Stimulated activated CD4-positive, alpha-beta T cell treated with anti-CD3 and anti-CD28 coated beads, TNF-alpha, amount 100 ng/mL, for 48 hours (primary cell): ENCODE results near the gene SLC11A1.

Experiments
- DNase-seq, 3 donors: peaks; one replicate each; pipeline ENCODE4 v3.0.0-alpha.2; 2020; ENCODE audit warnings: low read depth in 3 of 3

Gene SLC11A1, protein sequence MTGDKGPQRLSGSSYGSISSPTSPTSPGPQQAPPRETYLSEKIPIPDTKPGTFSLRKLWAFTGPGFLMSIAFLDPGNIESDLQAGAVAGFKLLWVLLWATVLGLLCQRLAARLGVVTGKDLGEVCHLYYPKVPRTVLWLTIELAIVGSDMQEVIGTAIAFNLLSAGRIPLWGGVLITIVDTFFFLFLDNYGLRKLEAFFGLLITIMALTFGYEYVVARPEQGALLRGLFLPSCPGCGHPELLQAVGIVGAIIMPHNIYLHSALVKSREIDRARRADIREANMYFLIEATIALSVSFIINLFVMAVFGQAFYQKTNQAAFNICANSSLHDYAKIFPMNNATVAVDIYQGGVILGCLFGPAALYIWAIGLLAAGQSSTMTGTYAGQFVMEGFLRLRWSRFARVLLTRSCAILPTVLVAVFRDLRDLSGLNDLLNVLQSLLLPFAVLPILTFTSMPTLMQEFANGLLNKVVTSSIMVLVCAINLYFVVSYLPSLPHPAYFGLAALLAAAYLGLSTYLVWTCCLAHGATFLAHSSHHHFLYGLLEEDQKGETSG

DNA sequence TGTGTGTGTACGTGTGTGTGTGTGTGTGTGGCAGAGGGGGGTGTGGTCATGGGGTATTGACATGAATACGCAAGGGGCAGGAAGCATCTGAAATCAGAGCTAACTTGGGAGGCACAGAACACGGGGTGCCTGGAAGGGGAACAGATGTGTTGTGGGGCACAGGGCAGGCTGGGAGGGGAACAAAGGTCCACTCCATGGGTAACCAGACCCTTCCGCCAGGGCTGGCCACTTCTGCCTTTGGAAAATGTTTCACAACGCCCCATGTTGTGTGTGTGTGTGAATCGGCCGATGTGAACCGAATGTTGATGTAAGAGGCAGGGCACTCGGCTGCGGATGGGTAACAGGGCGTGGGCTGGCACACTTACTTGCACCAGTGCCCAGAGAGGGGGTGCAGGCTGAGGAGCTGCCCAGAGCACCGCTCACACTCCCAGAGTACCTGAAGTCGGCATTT, at the start of gene SLC11A1:
Gene SLC11A1 (plus strand): TSS at position 358 of the 451 bp plus-strand sequence. CDS start 96 bp downstream, outside the sequence.
- DNase-seq = no peak

DNA sequence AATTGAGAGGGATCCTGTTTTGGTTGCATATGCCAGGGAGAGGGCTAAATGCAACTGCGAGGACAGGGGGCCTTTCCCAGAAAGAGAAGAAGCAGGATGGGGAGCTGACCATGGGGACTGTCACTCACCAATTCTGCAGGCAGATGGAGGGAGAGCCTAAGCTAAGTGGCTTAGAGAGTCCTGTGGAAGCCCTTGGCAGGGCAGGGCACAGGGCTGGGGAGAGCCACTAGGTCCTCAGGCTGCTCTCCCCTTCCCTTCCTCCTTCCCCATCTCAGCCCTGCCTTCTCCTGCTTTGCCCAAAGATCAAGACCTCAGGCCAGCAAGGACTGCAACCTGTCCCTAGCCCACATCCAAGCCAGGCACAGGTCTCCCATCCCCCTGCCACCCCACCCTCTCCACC, 49.8 kb upstream of the SLC11A1 start:
- no peak for DNase-seq

DNA sequence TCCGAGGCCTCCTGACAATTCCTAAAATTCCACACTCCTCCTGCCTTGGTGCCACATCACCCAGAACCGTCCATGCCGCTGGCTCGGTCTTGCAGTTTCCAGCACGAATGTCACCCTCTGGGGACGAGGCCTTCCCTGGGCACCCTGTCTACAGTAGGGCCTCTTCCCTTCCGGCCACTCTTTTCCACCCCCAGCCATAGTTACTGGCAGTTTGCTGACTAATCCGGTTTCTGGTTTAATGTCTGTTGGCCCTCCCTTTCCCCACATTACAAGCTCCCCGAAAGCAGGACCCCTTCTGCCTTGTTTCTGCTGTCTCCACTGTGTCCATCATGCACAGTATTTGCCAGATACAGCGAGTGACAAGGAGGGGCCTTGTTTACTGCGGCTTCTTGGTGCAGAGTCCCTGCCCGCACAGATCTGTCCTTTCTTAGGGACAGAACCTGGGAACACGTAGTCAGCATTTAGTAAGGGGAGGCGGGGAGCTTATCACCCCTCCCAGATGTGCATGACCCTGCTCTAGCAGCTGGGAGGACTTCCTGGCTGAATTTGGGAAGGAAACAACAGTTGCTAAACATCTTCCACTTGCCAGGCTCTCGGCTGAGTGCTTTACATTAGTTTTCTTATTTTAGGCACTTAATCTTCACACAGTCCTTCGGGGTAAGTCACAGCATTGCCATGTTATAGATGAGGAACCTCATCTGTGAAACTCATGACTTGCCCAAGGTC, 49.0 kb upstream of the SLC11A1 start:
- DNase-seq = no peak

DNA sequence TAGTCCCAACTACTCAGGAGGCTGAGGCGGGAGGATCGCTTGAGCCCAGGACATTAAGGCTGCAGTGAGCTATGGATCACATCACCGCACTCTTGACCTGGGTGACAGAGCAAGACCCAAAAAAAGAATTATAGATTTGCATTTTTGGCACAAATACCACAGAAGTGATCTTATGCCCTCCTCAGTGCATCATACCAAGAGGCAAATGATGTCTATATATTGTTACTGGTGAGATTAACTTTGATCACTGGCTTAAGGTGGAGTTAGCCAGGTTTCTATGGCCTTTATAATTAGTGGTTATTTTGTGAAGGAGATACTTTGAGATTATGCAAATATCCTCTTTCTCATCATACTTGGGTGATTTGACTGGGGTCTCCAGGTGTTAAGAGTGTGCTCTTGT, 47.5 kb upstream of the SLC11A1 start:
- DNase-seq = no peak

DNA sequence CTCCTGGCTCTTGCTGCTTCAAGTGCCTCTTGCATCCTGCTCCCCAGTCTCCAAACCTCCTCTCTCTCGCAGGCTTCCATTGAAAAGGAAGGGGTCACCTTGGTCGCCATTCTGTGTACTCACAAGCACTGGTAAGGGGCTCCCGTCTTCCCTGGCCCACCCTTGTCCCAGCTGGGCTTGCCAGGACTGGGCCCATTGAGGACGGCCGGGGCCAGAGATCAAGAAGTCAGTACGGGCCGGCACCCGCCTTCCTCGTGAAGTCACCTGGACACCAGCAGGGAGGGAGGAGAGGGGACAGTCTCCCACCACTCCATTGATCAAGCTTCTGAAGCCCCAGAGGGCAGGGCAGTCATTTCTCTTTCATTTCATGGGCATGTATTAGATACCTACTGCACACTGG, 41.4 kb upstream of the SLC11A1 start:
- DNase-seq = no peak

DNA sequence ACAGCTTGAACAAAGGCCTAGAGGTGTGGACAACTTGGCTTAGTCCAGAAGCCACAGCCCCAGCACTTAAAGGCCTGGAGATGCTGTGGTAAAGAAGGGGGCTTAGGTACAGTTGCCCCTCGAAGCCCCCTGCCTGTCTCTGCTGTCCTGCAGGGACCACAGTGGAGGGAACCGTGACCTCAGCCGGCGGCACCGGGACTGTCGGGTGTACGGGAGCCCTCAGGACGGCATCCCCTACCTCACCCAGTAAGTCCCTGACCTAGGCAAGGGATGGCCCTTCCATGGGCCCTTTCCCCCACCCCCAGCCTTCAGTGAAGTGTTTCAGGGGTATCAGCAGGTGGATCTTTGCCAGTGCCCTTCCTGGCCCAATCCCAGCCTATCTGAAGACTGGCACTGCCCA, 40.7 kb upstream of the SLC11A1 start:
- DNase-seq = no peak

DNA sequence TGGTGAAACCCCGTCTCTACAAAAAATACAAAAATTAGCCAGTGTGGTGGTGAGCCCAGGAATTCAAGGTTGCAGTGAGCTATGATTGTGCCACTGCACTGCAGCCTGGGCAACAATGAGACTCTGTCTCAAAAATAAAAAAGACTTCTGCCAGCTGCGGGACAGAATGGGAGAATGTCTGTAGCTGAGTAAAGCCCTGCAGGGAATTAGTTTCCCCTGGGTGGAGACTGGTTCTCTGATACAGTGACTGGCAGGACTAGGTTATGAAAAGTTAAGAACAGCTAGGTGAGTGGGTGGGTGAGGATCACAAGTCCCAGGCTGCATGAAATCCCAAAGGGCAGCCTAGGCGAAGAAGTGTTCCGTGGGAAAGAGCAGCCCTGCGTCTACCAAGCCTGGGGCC, 39.2 kb upstream of the SLC11A1 start:
- DNase-seq = no peak

DNA sequence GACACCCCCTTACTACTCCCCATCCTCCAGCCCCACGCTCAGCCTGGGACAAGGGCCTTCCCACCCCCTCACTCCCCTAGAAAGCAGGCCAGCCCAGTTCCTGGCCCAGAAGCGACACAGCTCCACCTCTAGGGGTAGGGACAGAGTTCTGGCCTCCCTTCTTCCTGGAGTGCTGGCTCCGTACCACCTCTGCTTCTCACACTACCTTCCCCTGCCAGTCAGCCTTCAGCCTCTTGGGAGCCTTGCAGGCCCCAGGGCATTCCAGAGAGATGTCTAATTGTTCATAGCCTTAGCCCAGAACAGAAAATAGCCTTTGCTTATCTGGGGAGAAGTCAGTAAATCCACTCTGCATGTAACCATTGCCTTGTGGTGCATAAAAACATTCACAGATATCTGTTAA, 38.5 kb upstream of the SLC11A1 start:
- no peak for DNase-seq

DNA sequence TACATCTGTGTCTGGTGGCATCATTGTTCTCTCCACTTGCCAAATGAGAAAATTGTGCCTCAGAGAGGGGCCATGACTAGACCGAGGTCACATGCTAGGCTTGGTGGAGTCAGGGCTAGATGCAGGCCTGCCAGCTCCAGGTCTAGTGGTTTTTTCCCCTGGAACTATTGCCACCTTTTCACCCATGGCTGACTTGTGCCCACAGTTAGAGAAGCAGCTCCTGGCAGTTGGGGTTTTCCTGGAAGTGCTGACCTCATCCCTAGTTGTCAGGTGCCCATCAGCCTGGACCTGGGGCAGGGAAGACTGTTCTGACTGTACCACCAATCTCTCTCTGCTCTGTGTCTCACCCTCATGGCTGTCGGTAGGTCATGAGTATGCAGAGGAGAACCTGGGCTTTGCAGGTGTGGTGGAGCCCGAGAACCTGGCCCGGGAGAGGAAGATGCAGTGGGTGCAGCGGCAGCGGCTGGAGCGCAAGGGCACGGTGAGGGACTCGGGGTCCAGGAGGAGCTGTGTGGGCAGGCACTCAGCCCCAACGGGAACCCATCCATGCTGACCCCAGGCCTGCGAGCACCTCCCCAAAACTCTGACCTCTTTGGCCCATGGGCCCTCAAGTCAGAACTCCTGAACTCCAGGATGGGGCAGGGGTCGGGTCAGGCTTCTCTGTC, 37.9 kb upstream of the SLC11A1 start:
- no peak for DNase-seq

DNA sequence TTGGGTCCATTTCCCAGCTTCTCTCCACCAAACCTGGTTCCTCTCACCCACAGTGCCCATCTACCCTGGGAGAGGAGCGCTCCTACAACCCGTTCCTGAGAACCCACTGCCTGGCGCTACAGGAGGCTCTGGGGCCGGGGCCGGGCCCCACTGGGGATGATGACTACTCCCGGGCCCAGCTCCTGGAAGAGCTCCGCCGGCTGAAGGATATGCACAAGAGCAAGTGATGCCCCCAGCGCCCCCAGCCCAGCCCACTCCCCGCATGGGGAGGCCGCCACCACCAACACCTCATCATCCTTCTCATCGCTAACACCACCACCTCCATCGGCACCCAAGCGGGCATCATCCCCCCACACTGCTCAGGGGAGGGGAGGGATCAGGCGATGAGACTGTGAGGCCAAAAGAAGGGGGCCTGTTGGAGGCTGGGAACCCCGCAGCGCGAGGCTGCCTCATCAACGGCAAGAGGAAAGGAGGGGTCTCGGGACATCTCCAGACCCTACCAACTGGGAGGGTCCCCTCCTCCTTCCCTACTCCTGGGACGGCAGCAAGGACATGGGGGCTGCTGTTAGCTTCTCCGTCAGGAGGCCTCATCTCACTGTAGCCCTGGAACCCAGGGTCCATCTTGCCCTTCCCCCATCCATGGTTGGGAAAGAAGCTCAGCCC, 37.2 kb upstream of the SLC11A1 start:
- DNase-seq = no peak

DNA sequence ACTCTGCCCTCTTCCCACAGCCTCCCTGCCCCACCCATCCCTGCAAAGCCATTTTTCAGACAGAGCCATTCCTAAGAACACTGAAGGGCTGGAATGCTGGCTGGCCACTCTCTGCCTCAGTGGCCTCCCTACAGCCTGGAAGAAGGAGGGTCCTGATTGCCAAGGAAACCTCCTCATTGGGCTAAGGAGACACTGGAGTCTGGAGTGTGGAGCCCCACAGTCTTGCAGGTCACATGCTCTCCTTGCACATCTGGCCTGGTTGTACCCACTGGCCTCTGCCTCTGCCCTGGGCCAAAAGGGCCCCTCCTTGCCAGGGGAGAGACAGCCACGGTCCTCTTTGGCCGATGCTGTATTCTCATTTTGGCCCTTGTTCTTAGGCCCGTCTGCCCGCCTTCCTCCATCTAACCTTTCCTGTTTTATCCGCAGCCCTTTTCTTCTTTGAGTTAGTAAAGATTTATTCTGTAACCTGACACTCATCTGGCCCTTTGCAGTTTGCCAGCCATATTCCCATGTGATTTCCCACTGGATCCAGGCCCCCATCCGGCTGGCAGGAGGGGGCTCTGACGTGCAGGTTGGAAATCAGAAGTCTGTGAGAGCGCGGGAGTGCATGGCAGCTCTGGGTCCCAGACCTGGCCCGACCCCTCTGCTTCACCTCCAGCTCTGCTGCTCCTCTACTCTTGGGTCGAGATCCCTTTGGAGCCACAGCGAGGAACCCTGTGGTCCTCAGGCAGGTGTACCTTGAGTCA, 36.4 kb upstream of the SLC11A1 start:
- DNase-seq = no peak

DNA sequence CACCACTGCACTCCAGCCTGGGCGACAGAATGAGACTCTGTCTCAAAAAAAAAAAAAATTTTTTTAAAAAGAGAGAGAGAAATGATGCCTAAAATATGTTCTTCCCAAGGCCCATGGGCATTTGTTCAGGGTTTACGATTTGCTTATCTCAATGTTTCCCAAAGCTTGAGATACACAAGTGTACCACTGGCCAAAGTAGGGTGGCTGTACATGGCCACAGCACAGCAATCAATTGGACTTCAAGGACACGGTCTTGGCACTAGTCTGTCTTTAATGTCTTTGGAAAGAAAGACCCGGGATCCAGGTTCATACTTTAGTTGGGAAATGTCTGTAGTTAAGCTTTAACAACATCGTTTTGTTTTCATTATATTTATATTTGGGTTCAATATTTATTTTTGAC, 34.9 kb upstream of the SLC11A1 start:
- DNase-seq = no peak

DNA sequence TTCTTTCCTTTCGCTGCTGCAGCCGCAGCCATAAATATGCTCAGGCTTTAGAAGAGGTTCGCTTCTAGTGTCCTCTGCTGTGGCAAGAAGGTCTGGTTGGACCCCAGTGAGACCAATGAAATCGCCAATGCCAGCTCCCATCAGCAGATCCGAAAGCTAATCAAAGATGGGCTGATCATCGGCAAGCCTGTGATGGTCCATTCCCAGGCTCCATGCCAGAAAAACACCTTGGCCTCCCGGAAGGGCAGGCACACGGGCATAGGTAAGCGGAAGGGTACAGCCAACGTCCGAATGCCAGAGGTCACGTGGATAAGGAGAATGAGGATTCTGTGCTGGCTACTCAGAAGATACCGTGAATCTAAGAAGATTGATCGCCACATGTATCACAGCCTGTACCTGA, 28.0 kb upstream of the SLC11A1 start:
- DNase-seq = no peak

DNA sequence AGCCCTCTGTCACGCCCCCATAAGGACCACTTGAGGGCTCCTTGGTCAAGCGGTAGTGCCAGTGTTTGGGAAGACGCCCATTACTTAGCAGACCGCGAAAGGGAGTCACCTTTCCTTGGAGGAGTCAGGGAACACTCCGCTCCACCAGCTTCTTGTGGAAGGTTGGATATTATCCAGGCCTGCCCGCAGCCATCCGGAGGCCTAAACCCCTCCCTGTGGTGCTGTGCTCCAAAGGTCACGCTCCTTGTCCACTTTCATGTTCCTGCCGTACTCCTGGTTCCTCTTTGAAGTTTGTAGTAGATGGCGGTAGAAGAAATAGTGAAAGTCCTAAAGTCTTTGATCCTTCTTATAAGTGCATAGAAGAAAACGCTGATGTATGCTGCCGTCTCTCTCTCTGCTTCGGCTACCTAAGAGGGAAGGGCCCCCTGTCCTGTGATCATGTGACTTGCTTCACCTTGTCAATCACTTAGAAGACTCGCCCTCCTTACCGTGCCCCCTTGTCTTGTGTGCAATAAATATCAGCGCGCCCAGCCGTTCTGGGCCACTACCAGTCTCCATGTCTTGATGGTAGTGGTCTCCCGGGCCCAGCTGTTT, 27.1 kb upstream of the SLC11A1 start:
- no peak for DNase-seq

DNA sequence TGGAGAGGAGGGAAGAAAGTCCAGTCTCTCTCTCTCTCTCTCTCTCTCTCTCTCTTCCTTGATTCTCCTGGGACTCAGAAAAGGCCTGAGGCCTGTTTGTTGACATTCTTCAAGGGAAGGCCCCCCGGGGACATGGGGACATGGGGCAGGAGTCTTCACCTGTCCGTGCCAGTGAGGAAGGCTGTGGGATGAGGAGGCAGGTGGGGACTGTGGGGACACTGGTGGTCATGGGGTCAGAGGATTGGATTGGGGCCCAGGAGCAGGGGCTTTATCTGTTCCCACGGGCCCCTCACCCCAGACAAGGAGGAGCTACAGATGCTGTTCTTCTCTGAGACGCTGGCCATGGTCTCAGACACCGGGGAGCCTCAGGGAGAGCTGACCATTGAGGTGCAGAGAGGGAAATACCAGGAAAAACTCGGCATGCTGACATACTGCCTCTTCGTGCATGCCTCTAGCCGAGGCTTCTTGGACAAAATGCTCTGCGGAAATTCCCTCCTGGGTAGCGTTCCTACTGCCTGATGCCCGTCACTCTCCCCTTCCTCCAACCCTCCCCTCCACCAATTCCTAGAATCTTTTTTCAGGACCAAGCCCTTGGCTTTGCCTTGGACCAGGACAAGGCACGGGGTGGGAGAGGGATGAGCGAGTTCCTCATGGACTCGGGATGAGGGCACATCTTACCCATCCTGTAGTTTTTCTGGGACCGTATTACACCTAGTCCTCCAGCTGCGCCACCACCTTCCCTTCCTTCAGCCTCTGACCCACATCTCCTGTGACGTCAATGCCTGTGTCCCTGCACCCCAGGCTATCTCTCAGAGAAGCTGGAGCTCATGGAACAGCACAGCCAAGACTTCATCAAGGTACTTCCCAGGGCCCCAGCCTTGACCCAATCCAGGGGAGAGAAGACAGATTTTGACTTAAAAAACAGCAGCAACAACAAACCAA, 24.6 kb upstream of the SLC11A1 start:
- DNase-seq = no peak

DNA sequence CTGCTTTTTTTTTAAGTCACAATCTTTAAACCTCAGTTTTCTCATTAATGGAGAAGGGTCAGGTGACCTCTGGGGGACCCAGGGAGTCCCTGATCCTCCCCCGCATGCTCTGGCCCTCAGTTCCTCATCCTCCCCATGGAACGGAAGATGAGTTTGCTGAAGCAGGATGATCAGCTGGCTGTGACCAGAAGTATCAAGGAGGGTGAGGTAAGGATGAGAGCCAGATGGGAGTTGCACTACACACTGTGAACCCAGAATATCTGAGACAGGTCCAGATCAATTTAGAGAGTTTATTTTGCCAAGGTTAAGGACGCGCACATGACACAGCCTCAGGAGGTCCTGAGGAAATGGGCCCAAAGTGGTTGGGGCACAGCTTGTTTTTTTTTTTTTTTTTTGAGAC, 21.6 kb upstream of the SLC11A1 start:
- DNase-seq = no peak

DNA sequence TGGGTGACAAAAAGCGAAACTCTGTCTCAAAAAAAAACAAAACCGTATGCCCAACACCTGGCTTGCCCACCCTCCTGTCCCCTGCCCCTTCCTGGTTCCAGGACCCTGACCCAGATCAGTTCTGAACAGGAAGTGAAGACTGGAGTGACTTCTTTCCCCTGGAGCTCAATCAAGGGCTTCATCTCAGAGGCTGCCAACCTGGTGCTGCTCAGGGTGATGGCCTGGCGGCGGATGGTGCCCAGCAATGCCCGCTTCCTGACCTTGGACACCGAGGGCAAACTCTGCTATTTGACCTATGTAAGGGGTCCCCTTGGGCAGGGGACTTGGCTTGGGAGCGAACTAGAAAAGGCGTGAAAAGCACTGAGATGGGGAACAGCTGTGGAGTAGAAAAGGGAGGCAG, 19.5 kb upstream of the SLC11A1 start:
- DNase-seq = no peak

DNA sequence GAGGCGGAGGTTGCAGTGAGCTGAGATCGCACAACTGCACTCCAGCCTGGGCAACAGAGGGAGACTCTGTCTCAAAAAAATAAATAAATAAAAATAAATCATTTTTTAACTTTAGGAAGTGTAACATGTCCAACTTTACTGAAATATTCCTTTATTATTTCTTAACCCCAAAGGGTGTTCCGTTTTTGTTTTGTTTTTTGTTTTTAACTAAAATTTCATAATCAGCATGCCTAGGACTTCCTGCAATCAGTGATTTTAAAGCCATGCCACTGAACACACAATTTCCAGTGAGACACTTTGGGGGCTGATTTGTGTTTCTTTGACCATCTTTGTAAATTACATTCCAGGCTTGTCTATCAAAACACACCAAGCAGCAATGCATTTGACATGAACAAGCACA, 18.3 kb upstream of the SLC11A1 start:
- DNase-seq = no peak

DNA sequence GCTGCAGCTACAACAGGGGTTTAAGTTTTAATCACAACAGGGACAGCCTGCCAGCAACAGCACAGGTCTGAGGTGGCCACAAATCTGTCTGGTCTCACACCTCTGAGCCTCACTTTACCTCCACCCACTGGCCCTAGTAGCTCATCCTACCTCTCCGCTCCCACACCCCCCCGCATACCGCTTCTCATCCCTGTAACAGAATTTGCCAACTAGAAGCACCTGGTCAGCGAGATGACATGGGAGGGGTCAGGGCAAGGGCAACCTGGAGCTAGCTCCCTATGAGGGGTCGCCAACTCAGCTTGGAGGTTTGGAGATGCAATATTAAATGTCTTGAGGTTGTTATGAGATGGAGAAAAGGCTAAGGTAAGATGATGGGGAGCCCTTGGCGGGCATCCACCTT, 17.9 kb upstream of the SLC11A1 start:
- DNase-seq = no peak
